HG03378 (cell line): Measurements from ENCODE around the gene CSNK1A1L.

Experiments
- ATAC-seq: cut with Tn5 transposase; IDR thresholded peaks from one replicate; pipeline ENCODE4 v1.9.1; 2021; ENCODE audit warnings: mild to moderate bottlenecking, moderate library complexity; ENCODE audit not compliant: unreplicated experiment

Gene CSNK1A1L

DNA sequence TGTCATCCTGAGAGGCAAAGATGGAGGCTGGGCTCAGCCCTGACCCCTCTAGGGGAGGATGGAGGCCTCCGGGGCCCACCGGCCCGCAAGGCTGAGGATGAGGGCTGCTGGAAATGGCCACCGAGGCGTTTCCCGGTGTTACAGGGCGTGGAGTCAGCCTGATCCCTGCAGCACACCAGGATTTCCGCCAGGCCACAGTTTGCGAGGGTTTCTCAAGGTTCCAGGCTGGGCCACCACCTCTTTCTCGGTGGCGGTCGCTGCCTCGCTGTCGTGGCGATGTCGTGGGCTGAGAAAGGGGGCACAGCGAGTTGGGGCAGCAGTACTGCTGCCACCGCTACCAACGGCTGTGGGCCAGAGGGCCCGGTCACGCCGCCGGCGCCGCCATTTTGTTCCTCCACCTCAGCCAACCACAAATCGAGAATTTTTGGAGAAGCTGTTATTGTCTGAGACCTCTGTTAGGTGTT is at the start of gene CSNK1A1L:
CSNK1A1L (minus strand) TSS at position 414 of the 464 bp plus-strand sequence; CDS start at position 6, 408 bp downstream.
- ATAC-seq: no peak

GRCh38 chr13:37149380-37149779 is 43.9 kb upstream of the CSNK1A1L start:
- no peak for ATAC-seq

GRCh38 chr13:37148501-37148900 is 43.0 kb upstream of the CSNK1A1L start:
- ATAC-seq: no peak

- ATAC-seq: no peak
Observed at GRCh38 chr13:37144661-37145060, 39.2 kb upstream of the CSNK1A1L start.

DNA sequence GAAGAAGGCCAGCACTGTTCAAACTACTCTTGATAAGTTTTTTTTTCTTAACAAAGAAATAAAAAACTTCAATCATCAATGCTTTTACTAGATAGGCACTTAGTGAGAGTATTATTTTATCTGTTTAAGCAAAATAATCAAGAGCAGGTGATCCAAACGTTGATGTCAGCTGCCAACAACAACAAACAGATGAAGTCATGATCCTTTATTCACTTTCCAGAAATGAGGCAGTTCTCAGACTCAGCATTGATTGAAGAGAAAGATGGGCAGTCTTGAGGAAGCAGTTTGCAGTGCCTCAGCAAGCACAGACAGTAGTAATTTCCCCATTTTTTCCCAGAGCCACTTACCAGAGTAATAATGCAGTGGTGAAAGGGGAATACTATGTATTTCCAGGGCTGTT is 38.4 kb upstream of the CSNK1A1L start:
- no peak for ATAC-seq

- no peak for ATAC-seq
Observed at GRCh38 chr13:37142877-37143276, 37.4 kb upstream of the CSNK1A1L start.

GRCh38 chr13:37141011-37141410 is 35.5 kb upstream of the CSNK1A1L start:
- ATAC-seq: no peak

DNA sequence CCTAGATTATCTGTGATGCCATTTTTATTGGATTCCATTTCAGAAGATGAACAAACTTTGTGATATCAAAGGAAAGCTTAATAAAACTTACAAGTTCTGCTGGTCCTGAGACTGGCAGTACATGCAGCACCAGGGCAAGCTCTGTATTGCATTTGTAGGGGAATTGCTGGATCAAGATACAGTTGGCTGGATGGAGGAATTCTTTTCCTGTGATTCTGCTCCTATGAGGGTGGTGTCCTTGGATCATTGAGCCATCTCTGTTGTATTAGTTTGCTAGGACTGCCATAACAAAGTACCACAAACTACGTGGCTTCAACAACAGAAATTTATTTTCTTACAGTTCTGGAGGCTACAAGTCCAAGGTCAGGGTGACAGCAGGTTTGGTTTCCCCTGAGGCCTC is 33.9 kb upstream of the CSNK1A1L start:
- no peak for ATAC-seq

- no peak for ATAC-seq
Observed at GRCh38 chr13:37138926-37139325, 33.5 kb upstream of the CSNK1A1L start.

DNA sequence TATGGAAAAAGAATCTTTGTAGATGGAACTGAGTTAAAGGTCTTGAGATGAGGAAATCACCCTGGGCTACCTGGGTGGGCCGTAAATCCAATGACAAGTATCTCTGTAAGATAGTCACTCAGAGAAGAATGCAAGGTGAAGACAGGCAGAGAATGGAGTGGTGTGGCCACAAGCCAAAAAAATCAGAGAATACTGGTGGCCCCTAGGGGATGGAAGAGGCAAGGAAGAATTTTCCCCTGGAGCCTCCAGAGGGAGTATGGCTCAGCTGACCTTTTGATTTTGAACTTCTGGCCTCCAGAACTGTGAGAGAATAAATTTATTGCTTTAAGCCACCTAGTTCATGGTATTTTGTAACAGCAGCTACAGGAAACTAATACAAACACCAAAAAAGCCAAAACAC is 32.7 kb upstream of the CSNK1A1L start:
- no peak for ATAC-seq

DNA sequence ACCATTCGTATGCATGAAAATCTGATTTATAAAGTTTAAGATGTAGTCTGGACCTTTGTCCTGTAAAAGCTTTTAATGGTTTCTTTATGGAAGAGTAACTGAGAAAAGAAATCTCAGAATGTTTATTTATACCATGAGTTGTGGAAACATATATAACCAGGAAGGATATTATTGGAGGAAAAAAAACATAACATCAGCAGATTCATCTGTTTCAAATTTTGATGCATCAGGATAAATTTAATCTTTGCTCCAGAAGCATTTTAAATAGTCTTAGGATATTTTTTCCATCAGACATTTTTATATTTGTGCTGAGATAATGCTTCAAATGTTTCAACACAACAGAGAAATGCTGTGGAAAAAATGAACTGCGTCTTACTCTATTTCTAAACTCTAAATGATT is 31.2 kb upstream of the CSNK1A1L start:
- no peak for ATAC-seq

GRCh38 chr13:37136187-37136586 is 30.7 kb upstream of the CSNK1A1L start:
- no peak for ATAC-seq

GRCh38 chr13:37134411-37135041 is 29.1 kb upstream of the CSNK1A1L start:
- no peak for ATAC-seq

DNA sequence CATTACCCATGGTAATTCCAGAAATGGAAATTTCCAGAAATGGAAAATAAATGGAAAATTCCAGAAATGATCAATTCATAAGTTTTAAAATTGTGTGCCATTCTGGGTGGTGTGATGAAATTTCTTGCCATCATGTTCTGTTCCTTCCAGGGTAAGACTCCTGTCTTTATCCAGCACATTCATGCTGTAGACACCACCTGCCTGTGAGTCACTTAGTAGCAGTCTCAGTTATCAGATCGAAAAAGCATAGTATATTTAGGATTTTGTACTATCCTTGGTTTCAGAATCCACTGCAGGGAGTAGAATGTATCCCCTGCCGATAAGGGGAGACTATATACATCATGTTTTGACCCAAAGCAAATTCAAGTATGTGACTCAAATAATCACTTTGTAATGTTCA is 26.7 kb upstream of the CSNK1A1L start:
- ATAC-seq: no peak

GRCh38 chr13:37131092-37131491 is 25.6 kb upstream of the CSNK1A1L start:
- no peak for ATAC-seq

- no peak for ATAC-seq
Observed at GRCh38 chr13:37129866-37130265, 24.4 kb upstream of the CSNK1A1L start.

DNA sequence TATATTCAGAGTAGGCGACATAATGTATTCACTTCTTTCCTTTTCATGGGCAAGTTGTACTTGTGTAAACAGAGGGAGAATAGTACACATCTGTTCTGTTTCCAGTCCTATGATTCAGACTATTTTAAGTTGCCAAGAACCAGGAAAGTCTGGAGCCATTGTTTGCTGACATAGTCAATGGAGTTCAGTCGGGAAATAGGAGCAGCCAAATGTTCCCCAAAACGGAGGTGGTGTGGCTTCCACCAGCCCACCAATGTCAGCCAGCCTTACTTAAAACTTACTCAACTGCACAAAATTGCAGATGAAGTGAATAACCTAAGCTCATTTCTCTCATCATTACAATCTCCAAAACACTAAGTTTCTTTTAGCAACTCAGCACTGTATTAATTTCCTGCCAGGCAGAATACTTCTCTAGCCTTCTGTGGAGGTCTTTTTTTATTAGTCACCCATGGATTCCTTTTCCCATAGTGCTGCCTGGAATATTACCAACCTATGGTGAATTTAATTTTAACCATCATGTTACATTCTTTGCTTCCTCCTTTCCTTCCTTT is 22.3 kb upstream of the CSNK1A1L start:
- ATAC-seq: no peak

- ATAC-seq: no peak
Observed at GRCh38 chr13:37123337-37123736, 17.9 kb upstream of the CSNK1A1L start.

GRCh38 chr13:37118016-37118415 is 12.6 kb upstream of the CSNK1A1L start:
- no peak for ATAC-seq

DNA sequence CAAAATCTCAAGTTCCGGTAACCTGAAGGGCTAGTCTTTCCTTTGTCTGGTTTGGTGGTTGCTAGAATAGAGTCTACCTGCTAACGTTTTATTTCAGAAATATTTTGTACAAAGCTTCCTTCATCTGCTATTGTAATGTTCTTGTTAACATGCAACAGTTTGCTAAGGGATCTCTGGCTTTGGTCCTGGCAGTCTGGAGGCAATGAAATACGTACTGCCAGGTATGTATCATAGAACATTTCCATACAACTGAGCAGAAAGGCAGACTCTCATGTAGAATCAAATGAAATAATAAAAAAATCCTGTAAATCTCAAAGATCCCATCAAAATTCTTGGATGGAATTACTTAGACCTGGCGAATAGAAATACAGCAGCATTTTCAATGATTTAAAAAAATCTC is 8.8 kb upstream of the CSNK1A1L start:
- no peak for ATAC-seq

DNA sequence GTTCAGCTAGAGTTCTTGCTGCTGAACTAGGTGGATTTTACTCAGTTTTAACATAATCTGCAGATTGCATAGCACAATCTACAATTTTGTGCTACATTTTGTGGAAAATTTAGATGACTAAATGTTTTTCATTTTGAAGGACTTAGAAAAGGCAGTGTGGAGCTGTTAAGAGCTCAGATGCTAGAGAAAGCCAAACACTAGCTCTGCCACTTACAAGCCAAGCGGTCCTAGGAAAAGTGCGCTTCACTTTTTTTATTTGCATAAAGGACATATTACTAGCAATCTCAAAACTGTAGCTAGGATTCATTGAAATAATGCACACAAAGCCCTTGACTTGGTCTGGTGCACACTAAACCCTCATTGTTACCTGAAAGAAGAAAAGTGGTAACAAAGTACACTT is 8.1 kb upstream of the CSNK1A1L start:
- no peak for ATAC-seq

DNA sequence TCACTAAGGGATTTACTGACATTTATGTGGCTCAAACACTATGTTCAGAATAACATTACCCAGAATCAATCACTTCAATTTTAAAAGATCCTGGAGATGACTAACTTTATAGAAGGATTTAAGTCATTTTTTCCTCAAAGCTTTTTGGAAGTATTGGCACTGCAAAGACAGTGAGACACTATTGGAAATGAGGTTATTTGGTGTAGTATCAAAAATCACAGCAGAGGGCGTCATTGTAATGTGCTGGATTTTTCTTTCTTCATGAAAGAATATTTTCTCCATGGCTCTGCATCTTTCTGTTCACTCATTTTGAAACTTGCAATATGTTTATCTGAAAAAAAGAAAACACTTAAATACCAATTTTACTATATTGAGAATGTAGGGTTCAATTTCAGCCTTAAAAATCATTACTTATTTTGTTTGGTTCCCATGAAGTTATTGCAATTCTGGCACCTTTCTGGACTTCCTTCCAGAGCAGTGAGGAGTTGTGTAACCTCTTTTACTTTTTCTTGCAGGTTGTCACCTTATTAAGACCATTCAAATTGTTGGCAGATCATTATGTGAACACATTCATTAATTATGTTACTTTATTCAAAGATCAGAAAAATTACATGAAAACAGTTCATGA is 3.7 kb upstream of the CSNK1A1L start:
- ATAC-seq: no peak
